Transverse colon (tissue), 4 donors: Measurements from ENCODE around the gene CYP4F2.

ENCODE experiments used
- CTCF ChIP-seq, 5 experiments: fragments of 200-600 bp in 3 of 5; fragments of 450-650 bp in 2 of 5; sonication (generic) in 3 of 5; IDR thresholded peaks; 1 replicate in 2 of 5; 2 replicates in 3 of 5; pipeline ENCODE4 v1.5.1; 2016 to 2017; ENCODE audit warnings: antibody characterized with exemption in 5 of 5, inconsistent platforms in 3 of 5, mild to moderate bottlenecking in 2 of 5, moderate library complexity in 1 of 5
- POLR2AphosphoS5 ChIP-seq, 3 donors: sonication (generic); formaldehyde crosslinking; IDR thresholded peaks; one replicate each; pipeline ENCODE4 v1.6.1; 2016; ENCODE audit warnings: antibody characterized with exemption in 3 of 3

- TF ChIP-seq POLR2AphosphoS5 (IDR thresholded peaks at IDR 0.05) (no peak), CTCF (IDR thresholded peaks at IDR 0.05) (no peak)
Measured at GRCh38 chr19:15928321-15928720, 30.4 kb upstream of the CYP4F2 start.
